ENCODE measurements around the gene ARHGAP5.

The ARHGAP5 gene

DNA sequence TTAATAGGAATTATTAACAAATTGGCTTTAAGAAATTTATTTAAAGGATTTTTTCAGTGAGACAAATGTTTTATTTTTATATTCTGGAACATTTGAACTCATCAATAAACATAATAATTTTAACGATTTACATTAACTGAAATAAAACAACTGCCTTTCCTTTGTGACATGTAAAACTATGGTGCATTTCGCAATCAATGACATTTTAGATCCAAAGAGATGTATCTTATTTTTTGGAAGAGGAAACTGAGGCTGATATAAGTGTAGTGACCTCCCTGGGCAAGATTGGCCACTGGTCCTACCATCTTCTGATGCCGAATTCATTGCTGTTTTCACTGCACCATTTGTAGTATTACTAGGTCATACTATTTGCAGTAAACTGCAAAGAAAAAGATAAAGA lies 128.4 kb downstream of the ARHGAP5 start (continued):
- no peak for TF ChIP-seq TOX (CRISPR knock-in tag; IDR thresholded peaks at IDR 0.05; ENCODE audit: borderline replicate concordance)
- TF ChIP-seq, protein P1, sequence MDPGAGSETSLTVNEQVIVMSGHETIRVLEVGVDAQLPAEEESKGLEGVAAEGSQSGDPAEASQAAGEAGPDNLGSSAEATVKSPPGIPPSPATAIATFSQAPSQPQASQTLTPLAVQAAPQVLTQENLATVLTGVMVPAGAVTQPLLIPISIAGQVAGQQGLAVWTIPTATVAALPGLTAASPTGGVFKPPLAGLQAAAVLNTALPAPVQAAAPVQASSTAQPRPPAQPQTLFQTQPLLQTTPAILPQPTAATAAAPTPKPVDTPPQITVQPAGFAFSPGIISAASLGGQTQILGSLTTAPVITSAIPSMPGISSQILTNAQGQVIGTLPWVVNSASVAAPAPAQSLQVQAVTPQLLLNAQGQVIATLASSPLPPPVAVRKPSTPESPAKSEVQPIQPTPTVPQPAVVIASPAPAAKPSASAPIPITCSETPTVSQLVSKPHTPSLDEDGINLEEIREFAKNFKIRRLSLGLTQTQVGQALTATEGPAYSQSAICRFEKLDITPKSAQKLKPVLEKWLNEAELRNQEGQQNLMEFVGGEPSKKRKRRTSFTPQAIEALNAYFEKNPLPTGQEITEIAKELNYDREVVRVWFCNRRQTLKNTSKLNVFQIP (CRISPR knock-in tag; IDR thresholded peaks at IDR 0.05; ENCODE audit: borderline replicate concordance, low read depth): no peak

DNA sequence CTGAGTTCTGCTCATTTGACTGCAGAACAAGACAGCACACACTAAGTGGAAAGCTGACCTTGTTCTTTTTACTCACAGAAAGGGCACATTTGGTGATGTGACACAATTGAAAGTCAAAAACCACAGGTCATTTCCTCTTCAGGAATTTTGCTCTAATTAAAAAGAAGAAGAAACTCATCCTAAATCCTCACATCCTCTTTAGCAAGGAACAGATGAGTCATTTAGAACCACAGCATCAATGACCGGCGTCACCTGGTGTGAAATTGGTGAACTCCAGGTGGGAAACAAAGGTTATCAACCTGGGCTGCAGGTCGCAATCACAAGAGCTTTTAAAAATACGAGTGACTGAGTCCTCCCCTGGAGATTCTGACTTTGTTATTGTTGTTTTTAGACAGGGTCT lies 128.9 kb downstream of the ARHGAP5 start:
- ATAC-seq: no peak
- TF ChIP-seq OSR1 (CRISPR knock-in tag; IDR thresholded peaks at IDR 0.05) (no peak), ARNTL (CRISPR knock-in tag; IDR thresholded peaks at IDR 0.05; ENCODE audit: borderline replicate concordance, low read depth) (no peak), ZNF8 (CRISPR knock-in tag; IDR thresholded peaks at IDR 0.05) (no peak), ZNF565 (CRISPR knock-in tag; conservative IDR thresholded peaks at IDR 0.05; ENCODE audit: low read depth) (no peak)
- TF ChIP-seq, protein P1 (CRISPR knock-in tag; IDR thresholded peaks at IDR 0.05; ENCODE audit: borderline replicate concordance, low read depth): no peak

DNA sequence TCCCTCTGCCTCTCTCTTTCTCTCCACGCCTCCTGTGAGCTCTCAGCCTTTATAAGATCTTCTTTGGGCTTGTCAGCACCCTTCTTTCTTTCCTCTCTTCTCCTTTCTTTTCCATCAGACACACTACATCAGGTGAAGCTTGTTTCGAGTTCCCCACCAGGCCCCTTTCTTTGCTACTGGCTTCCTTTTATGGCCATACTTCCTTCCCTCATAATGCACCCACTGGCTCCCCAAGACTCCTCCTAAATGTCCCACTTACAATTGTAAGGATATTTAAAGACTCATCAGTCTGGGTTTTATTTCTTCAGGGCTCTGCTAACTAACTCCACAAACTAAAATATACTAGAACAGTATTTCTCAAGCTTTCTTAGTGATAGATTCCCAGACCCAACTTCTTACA lies 129.4 kb downstream of the ARHGAP5 start:
- ATAC-seq: no peak
- TF ChIP-seq BACH2 (CRISPR knock-in tag; IDR thresholded peaks at IDR 0.05; ENCODE audit: borderline replicate concordance) (no peak), SNAI2 (CRISPR knock-in tag; IDR thresholded peaks at IDR 0.05) (no peak), ESRRG (CRISPR knock-in tag; IDR thresholded peaks at IDR 0.05) (no peak), ZFP3 (CRISPR knock-in tag; IDR thresholded peaks at IDR 0.05) (no peak), TOX (CRISPR knock-in tag; IDR thresholded peaks at IDR 0.05; ENCODE audit: borderline replicate concordance) (no peak), OSR1 (CRISPR knock-in tag; IDR thresholded peaks at IDR 0.05) (no peak), ZFP30 (CRISPR knock-in tag; IDR thresholded peaks at IDR 0.05) (no peak), ZNF70 (CRISPR knock-in tag; IDR thresholded peaks at IDR 0.05) (no peak), PPARA (CRISPR knock-in tag; IDR thresholded peaks at IDR 0.05; ENCODE audit: borderline replicate concordance) (no peak), ZNF8 (CRISPR knock-in tag; IDR thresholded peaks at IDR 0.05) (no peak), GLIS3 (CRISPR knock-in tag; IDR thresholded peaks at IDR 0.05) (no peak)
- TF ChIP-seq, protein P2, sequence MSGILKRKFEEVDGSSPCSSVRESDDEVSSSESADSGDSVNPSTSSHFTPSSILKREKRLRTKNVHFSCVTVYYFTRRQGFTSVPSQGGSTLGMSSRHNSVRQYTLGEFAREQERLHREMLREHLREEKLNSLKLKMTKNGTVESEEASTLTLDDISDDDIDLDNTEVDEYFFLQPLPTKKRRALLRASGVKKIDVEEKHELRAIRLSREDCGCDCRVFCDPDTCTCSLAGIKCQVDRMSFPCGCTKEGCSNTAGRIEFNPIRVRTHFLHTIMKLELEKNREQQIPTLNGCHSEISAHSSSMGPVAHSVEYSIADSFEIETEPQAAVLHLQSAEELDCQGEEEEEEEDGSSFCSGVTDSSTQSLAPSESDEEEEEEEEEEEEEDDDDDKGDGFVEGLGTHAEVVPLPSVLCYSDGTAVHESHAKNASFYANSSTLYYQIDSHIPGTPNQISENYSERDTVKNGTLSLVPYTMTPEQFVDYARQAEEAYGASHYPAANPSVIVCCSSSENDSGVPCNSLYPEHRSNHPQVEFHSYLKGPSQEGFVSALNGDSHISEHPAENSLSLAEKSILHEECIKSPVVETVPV (CRISPR knock-in tag; IDR thresholded peaks at IDR 0.05): no peak
- TF ChIP-seq, protein P3, sequence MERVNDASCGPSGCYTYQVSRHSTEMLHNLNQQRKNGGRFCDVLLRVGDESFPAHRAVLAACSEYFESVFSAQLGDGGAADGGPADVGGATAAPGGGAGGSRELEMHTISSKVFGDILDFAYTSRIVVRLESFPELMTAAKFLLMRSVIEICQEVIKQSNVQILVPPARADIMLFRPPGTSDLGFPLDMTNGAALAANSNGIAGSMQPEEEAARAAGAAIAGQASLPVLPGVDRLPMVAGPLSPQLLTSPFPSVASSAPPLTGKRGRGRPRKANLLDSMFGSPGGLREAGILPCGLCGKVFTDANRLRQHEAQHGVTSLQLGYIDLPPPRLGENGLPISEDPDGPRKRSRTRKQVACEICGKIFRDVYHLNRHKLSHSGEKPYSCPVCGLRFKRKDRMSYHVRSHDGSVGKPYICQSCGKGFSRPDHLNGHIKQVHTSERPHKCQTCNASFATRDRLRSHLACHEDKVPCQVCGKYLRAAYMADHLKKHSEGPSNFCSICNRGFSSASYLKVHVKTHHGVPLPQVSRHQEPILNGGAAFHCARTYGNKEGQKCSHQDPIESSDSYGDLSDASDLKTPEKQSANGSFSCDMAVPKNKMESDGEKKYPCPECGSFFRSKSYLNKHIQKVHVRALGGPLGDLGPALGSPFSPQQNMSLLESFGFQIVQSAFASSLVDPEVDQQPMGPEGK (CRISPR knock-in tag; IDR thresholded peaks at IDR 0.05; ENCODE audit: borderline replicate concordance): no peak
- TF ChIP-seq, protein P4, sequence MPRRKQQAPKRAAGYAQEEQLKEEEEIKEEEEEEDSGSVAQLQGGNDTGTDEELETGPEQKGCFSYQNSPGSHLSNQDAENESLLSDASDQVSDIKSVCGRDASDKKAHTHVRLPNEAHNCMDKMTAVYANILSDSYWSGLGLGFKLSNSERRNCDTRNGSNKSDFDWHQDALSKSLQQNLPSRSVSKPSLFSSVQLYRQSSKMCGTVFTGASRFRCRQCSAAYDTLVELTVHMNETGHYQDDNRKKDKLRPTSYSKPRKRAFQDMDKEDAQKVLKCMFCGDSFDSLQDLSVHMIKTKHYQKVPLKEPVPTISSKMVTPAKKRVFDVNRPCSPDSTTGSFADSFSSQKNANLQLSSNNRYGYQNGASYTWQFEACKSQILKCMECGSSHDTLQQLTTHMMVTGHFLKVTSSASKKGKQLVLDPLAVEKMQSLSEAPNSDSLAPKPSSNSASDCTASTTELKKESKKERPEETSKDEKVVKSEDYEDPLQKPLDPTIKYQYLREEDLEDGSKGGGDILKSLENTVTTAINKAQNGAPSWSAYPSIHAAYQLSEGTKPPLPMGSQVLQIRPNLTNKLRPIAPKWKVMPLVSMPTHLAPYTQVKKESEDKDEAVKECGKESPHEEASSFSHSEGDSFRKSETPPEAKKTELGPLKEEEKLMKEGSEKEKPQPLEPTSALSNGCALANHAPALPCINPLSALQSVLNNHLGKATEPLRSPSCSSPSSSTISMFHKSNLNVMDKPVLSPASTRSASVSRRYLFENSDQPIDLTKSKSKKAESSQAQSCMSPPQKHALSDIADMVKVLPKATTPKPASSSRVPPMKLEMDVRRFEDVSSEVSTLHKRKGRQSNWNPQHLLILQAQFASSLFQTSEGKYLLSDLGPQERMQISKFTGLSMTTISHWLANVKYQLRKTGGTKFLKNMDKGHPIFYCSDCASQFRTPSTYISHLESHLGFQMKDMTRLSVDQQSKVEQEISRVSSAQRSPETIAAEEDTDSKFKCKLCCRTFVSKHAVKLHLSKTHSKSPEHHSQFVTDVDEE (CRISPR knock-in tag; IDR thresholded peaks at IDR 0.05): no peak
- TF ChIP-seq, protein P1 (CRISPR knock-in tag; IDR thresholded peaks at IDR 0.05; ENCODE audit: borderline replicate concordance, low read depth): no peak

Data from SK-N-SH treated with all-trans-retinoic acid at 6 μM for 48 hours (cell line).